ENCODE measurements around the gene KCNJ10.

KCNJ10 gene

GRCh38 chr1:159964144-159964543 lies 105.8 kb downstream of the KCNJ10 start:
- DNase-seq (ENCODE audit: low read depth in 2 of 2) = no peak

- no peak for DNase-seq (ENCODE audit: low read depth in 2 of 2)
Observed at GRCh38 chr1:159962176-159962575, 107.8 kb downstream of the KCNJ10 start.

- DNase-seq (ENCODE audit: low read depth in 2 of 2) = no peak
Observed at GRCh38 chr1:159961636-159962035, 108.3 kb downstream of the KCNJ10 start.

- DNase-seq (ENCODE audit: low read depth in 2 of 2) = no peak
Observed at GRCh38 chr1:159960721-159961381, 109.1 kb downstream of the KCNJ10 start.

GRCh38 chr1:159959451-159959850 lies 110.5 kb downstream of the KCNJ10 start:
- DNase-seq (ENCODE audit: low read depth in 2 of 2) = no peak

- no peak for DNase-seq (ENCODE audit: low read depth in 2 of 2)
Observed at GRCh38 chr1:159958719-159959380, 111.1 kb downstream of the KCNJ10 start.

GRCh38 chr1:159957824-159958268 lies 112.1 kb downstream of the KCNJ10 start:
- no peak for DNase-seq (ENCODE audit: low read depth in 2 of 2)

- no peak for DNase-seq (ENCODE audit: low read depth in 2 of 2)
Observed at GRCh38 chr1:159955456-159955855, 114.5 kb downstream of the KCNJ10 start.

- no peak for DNase-seq (ENCODE audit: low read depth in 2 of 2)
Observed at GRCh38 chr1:159953536-159954515, 116.1 kb downstream of the KCNJ10 start, which contains the start of gene SLAMF9. Gene SLAMF9, minus strand, starts transcription at chr1:159954237. Its CDS starts 100 bp downstream, at chr1:159954137.

- DNase-seq (ENCODE audit: low read depth in 2 of 2) = no peak
Observed at GRCh38 chr1:159952932-159953331, 117.0 kb downstream of the KCNJ10 start.

GRCh38 chr1:159951551-159951950 lies 118.4 kb downstream of the KCNJ10 start:
- DNase-seq (ENCODE audit: low read depth in 2 of 2) = no peak

GRCh38 chr1:159951016-159951415 lies 118.9 kb downstream of the KCNJ10 start:
- DNase-seq (ENCODE audit: low read depth in 2 of 2) = no peak

GRCh38 chr1:159949981-159950381 lies 120.0 kb downstream of the KCNJ10 start:
- no peak for DNase-seq (ENCODE audit: low read depth in 2 of 2)

- DNase-seq (ENCODE audit: low read depth in 2 of 2) = no peak
Observed at GRCh38 chr1:159949123-159949522, 120.8 kb downstream of the KCNJ10 start.

All from stimulated activated CD8-positive, alpha-beta memory T cell treated with anti-CD3 and anti-CD28 coated beads, Interleukin-7, amount 100 ng/mL, for 4 hours (primary cell).